ENCODE results near the gene VAT1L.

Gene VAT1L

GRCh38 chr16:77869997-77870813, 81.8 kb downstream of the VAT1L start:
- no peak for DNase-seq (ENCODE audit: low read depth)

- DNase-seq (ENCODE audit: low read depth), result no peak
Observed at GRCh38 chr16:77871932-77872331, 83.6 kb downstream of the VAT1L start.

- DNase-seq (ENCODE audit: low read depth), result no peak
Observed at GRCh38 chr16:77873066-77873465, 84.7 kb downstream of the VAT1L start.

GRCh38 chr16:77874347-77874746, 86.0 kb downstream of the VAT1L start:
- DNase-seq (ENCODE audit: low read depth), result no peak

GRCh38 chr16:77876776-77877175, 88.4 kb downstream of the VAT1L start:
- no peak for DNase-seq (ENCODE audit: low read depth)

GRCh38 chr16:77877712-77878347, 89.5 kb downstream of the VAT1L start:
- DNase-seq (ENCODE audit: low read depth), result no peak

- DNase-seq (ENCODE audit: low read depth), result no peak
Observed at GRCh38 chr16:77881355-77882030, 93.1 kb downstream of the VAT1L start.

GRCh38 chr16:77882358-77882757, 94.0 kb downstream of the VAT1L start:
- DNase-seq (ENCODE audit: low read depth), result no peak

GRCh38 chr16:77885571-77886295, 97.4 kb downstream of the VAT1L start:
- DNase-seq (ENCODE audit: low read depth), result no peak

- DNase-seq (ENCODE audit: low read depth), result no peak
Observed at GRCh38 chr16:77888871-77889270, 100.5 kb downstream of the VAT1L start.

GRCh38 chr16:77890075-77890474, 101.7 kb downstream of the VAT1L start:
- DNase-seq (ENCODE audit: low read depth), result no peak

GRCh38 chr16:77894162-77894561, 105.8 kb downstream of the VAT1L start:
- no peak for DNase-seq (ENCODE audit: low read depth)

GRCh38 chr16:77895962-77896361, 107.6 kb downstream of the VAT1L start:
- DNase-seq (ENCODE audit: low read depth), result no peak

- DNase-seq (ENCODE audit: low read depth), result no peak
Observed at GRCh38 chr16:77896415-77897128, 108.2 kb downstream of the VAT1L start.

GRCh38 chr16:77897129-77897437, 108.7 kb downstream of the VAT1L start:
- no peak for DNase-seq (ENCODE audit: low read depth)

- DNase-seq (ENCODE audit: low read depth), result no peak
Observed at GRCh38 chr16:77897831-77898605, 109.7 kb downstream of the VAT1L start.

- DNase-seq (ENCODE audit: low read depth), result no peak
Observed at GRCh38 chr16:77898671-77899211, 110.4 kb downstream of the VAT1L start.

- DNase-seq (ENCODE audit: low read depth), result no peak
Observed at GRCh38 chr16:77899416-77899815, 111.1 kb downstream of the VAT1L start.

GRCh38 chr16:77905374-77905920, 117.1 kb downstream of the VAT1L start:
- no peak for DNase-seq (ENCODE audit: low read depth)

- no peak for DNase-seq (ENCODE audit: low read depth)
Observed at GRCh38 chr16:77910021-77910420, 121.7 kb downstream of the VAT1L start.

GRCh38 chr16:77912617-77913016, 124.3 kb downstream of the VAT1L start:
- DNase-seq (ENCODE audit: low read depth), result no peak
